CD8-positive, alpha-beta memory T cell (primary cell): ENCODE data around the gene NFIA. TPM values are rescaled to one million over a fixed set of nuclear protein-coding genes. Genes with fewer than 3 reads are reported as not detected.
A peak's percentile ranks its signal among the peaks of the same experiment; 100 is the strongest.

Experiments
- CTCF ChIA-PET: fragments of 350-600 bp; sonication (Branson Sonifier 250); formaldehyde crosslinking; loops from one replicate; lab custom pipeline; 2021; ENCODE audit warnings: antibody characterized with exemption; lab: Charles Lee
- POLR2A ChIA-PET: fragments of 350-600 bp; sonication (Branson Sonifier 250); formaldehyde crosslinking; loops from one replicate; lab custom pipeline; 2021; ENCODE audit warnings: antibody characterized with exemption; lab: Charles Lee
- DNase-seq, 5 donors: peaks; one replicate each; pipeline versions ENCODE4 v3.0.0 to v3.0.0-alpha.2; 2020 to 2022; ENCODE audit warnings: mixed read lengths in 1 of 5
- H3K27ac ChIP-seq: one replicate; pipeline ENCODE4 v1.7.0; 2013; ENCODE audit warnings: low read depth, mild to moderate bottlenecking, low read length, moderate library complexity
- H3K27me3 ChIP-seq: 2 replicates; pipeline ENCODE4 v1.7.0; 2013; ENCODE audit warnings: low read length, mild to moderate bottlenecking; ENCODE audit not compliant: insufficient read depth, poor library complexity, severe bottlenecking
- H3K36me3 ChIP-seq: 2 replicates; pipeline ENCODE4 v1.7.0; 2013; ENCODE audit warnings: mild to moderate bottlenecking, low read length, moderate library complexity; ENCODE audit not compliant: insufficient read depth
- H3K4me1 ChIP-seq: 2 replicates; pipeline ENCODE4 v1.7.0; 2013; ENCODE audit warnings: mild to moderate bottlenecking, low read length, moderate library complexity; ENCODE audit not compliant: insufficient read depth
- H3K4me3 ChIP-seq: 2 replicates; pipeline ENCODE4 v1.7.0; 2013; ENCODE audit warnings: mild to moderate bottlenecking, low read length
- H3K9me3 ChIP-seq: 2 replicates; pipeline ENCODE4 v1.7.0; 2013; ENCODE audit warnings: mild to moderate bottlenecking, low read length
- H3K27ac Mint-ChIP-seq, 8 donors: one replicate each; pipeline ENCODE4 v1.8.0; 2020 to 2021; ENCODE audit warnings: mixed read lengths in 8 of 8, mild to moderate bottlenecking in 6 of 8, inconsistent platforms in 3 of 8, moderate library complexity in 3 of 8
- H3K27me3 Mint-ChIP-seq, 2 donors: one replicate each; pipeline ENCODE4 v1.8.0; 2020 to 2021; ENCODE audit warnings: mixed read lengths in 2 of 2, mild to moderate bottlenecking in 1 of 2, moderate library complexity in 1 of 2
- H3K36me3 Mint-ChIP-seq, 3 donors: one replicate each; pipeline ENCODE4 v1.8.0; 2020 to 2021; ENCODE audit warnings: mixed read lengths in 3 of 3, inconsistent platforms in 1 of 3, mild to moderate bottlenecking in 1 of 3
- H3K4me1 Mint-ChIP-seq, 3 donors: one replicate each; pipeline ENCODE4 v1.8.0; 2020 to 2021; ENCODE audit warnings: mixed read lengths in 3 of 3, inconsistent platforms in 1 of 3, mild to moderate bottlenecking in 1 of 3
- H3K4me3 Mint-ChIP-seq, 7 donors: one replicate each; pipeline ENCODE4 v1.8.0; 2020 to 2021; ENCODE audit warnings: mixed read lengths in 7 of 7, mild to moderate bottlenecking in 6 of 7, moderate library complexity in 4 of 7, inconsistent platforms in 2 of 7
- H3K9me3 Mint-ChIP-seq, 5 donors: one replicate each; pipeline ENCODE4 v1.8.0; 2020 to 2022; ENCODE audit warnings: mixed read lengths in 5 of 5, mild to moderate bottlenecking in 3 of 5, moderate library complexity in 2 of 5, inconsistent platforms in 1 of 5
- polyA plus RNA-seq: library from polyadenylated mRNA; unstranded; fragments of 300-500 nt; fragmentation: Illumina TruSeq; gene quantifications from one replicate; pipeline ENCODE4 v1.2.3, GENCODE V29; 2021
- total RNA-seq, 2 experiments: library from RNA; stranded (reverse); gene quantifications; one replicate each; pipeline ENCODE4 v1.2.3, GENCODE V29; 2021

NFIA gene
- total and polyA plus RNA-seq, 3 experiments from 2014 or later = 6.1 to 9.9 (median 7.0) TPM

GRCh38 chr1:61100578-61100977, 18.2 kb downstream of the NFIA start:
- H3K27ac Mint-ChIP-seq = no peak overlapping the region
- no peak for DNase-seq
- Histone ChIP-seq H3K27ac (no peak overlapping the region), H3K4me1 (no peaks in the 10 kb centered on the region), H3K4me3 (no peak overlapping the region), H3K27me3 (no peaks in the 10 kb centered on the region), H3K36me3 (no peaks in the 10 kb centered on the region), H3K9me3 (no peaks in the 10 kb centered on the region)
- H3K27me3 Mint-ChIP-seq = no peaks in the 10 kb centered on the region
- H3K4me3 Mint-ChIP-seq = no peak overlapping the region
- POLR2A ChIA-PET = no interaction called here
- CTCF ChIA-PET = interaction anchor here (1.5 kb wide), 1 partner anchor 51 kb away, joined by 3 read pairs; no protein-coding TSS in a partner anchor
- peaks cover 4 to 39% (median 8%) of the 10 kb centered on the region in 3 donors for H3K4me1 Mint-ChIP-seq
- H3K9me3 Mint-ChIP-seq = no peaks in the 10 kb centered on the region
- peaks cover 0 to 1% (median 0%) of the 10 kb centered on the region in 3 donors for H3K36me3 Mint-ChIP-seq

GRCh38 chr1:61101536-61101935, 19.2 kb downstream of the NFIA start:
- H3K4me1 Mint-ChIP-seq = peaks cover 4 to 39% (median 8%) of the 10 kb centered on the region in 3 donors
- H3K4me3 Mint-ChIP-seq = peak overlapping the region in 1 of 7 donors; percentile 5
- Histone ChIP-seq H3K9me3 (no peaks in the 10 kb centered on the region), H3K4me3 (no peak overlapping the region), H3K36me3 (no peaks in the 10 kb centered on the region), H3K4me1 (no peaks in the 10 kb centered on the region), H3K27me3 (no peaks in the 10 kb centered on the region), H3K27ac (no peak overlapping the region)
- no peaks in the 10 kb centered on the region for H3K9me3 Mint-ChIP-seq
- DNase-seq = no peak
- CTCF ChIA-PET = no interaction called here
- H3K27ac Mint-ChIP-seq = no peak overlapping the region
- H3K36me3 Mint-ChIP-seq = peaks cover 0 to 1% (median 0%) of the 10 kb centered on the region in 3 donors
- no peaks in the 10 kb centered on the region for H3K27me3 Mint-ChIP-seq
- POLR2A ChIA-PET = interaction anchor here (0.6 kb wide), 1 partner anchor 121 kb away, joined by 6 read pairs; no protein-coding TSS in a partner anchor

- H3K4me3 ChIP-seq = no peak overlapping the region
- no peak for DNase-seq
- ChIA-PET CTCF (interaction anchor here (2.1 kb wide), 1 partner anchor 52 kb away, joined by 8 read pairs; no protein-coding TSS in a partner anchor), POLR2A (no interaction called here)
- H3K36me3 ChIP-seq = no peaks in the 10 kb centered on the region
- no peaks in the 10 kb centered on the region for H3K9me3 ChIP-seq
- H3K27me3 ChIP-seq = no peaks in the 10 kb centered on the region
- H3K4me1 ChIP-seq = no peaks in the 10 kb centered on the region
- no peak overlapping the region for H3K27ac ChIP-seq
- H3K27me3 Mint-ChIP-seq = peaks cover 0 to 1% of the 10 kb centered on the region in 2 donors
- peak overlapping the region in 1 of 7 donors; percentile 5 for H3K4me3 Mint-ChIP-seq
- H3K36me3 Mint-ChIP-seq = peaks cover 0 to 1% (median 0%) of the 10 kb centered on the region in 3 donors
- no peaks in the 10 kb centered on the region for H3K9me3 Mint-ChIP-seq
- peaks cover 4 to 39% (median 8%) of the 10 kb centered on the region in 3 donors for H3K4me1 Mint-ChIP-seq
- H3K27ac Mint-ChIP-seq = no peak overlapping the region
These were observed 19.7 kb downstream of the NFIA start for GRCh38 chr1:61102041-61102440.

GRCh38 chr1:61102621-61103020, 20.3 kb downstream of the NFIA start:
- Histone ChIP-seq H3K36me3 (no peaks in the 10 kb centered on the region), H3K4me1 (no peaks in the 10 kb centered on the region), H3K27ac (no peak overlapping the region), H3K9me3 (no peaks in the 10 kb centered on the region), H3K4me3 (no peak overlapping the region), H3K27me3 (no peaks in the 10 kb centered on the region)
- no peak overlapping the region for H3K4me3 Mint-ChIP-seq
- H3K4me1 Mint-ChIP-seq = peaks cover 4 to 35% (median 8%) of the 10 kb centered on the region in 3 donors
- ChIA-PET POLR2A (no interaction called here), CTCF (interaction anchor here (2.1 kb wide), 1 partner anchor 53 kb away, joined by 8 read pairs; no protein-coding TSS in a partner anchor)
- H3K27ac Mint-ChIP-seq = no peak overlapping the region
- no peak for DNase-seq
- peaks cover 0 to 1% of the 10 kb centered on the region in 2 donors for H3K27me3 Mint-ChIP-seq
- peaks cover 0 to 1% (median 0%) of the 10 kb centered on the region in 3 donors for H3K36me3 Mint-ChIP-seq
- peaks cover 0 to under 1% (median 0%) of the 10 kb centered on the region in 5 donors for H3K9me3 Mint-ChIP-seq

GRCh38 chr1:61104220-61104671, 21.9 kb downstream of the NFIA start:
- H3K36me3 Mint-ChIP-seq = peaks cover 0 to 3% (median 1%) of the 10 kb centered on the region in 3 donors
- no peaks in the 10 kb centered on the region for H3K9me3 ChIP-seq
- peaks cover 0 to 4% (median 0%) of the 10 kb centered on the region in 5 donors for H3K9me3 Mint-ChIP-seq
- no peaks in the 10 kb centered on the region for H3K36me3 ChIP-seq
- peaks cover 0 to 1% of the 10 kb centered on the region in 2 donors for H3K27me3 Mint-ChIP-seq
- no peak overlapping the region for H3K4me3 ChIP-seq
- no peaks in the 10 kb centered on the region for H3K27me3 ChIP-seq
- H3K27ac Mint-ChIP-seq = no peak overlapping the region
- no peak overlapping the region for H3K4me3 Mint-ChIP-seq
- H3K4me1 ChIP-seq = no peaks in the 10 kb centered on the region
- DNase-seq = no peak
- CTCF ChIA-PET = interaction anchor here (2.1 kb wide), 1 partner anchor 54 kb away, joined by 8 read pairs; no protein-coding TSS in a partner anchor
- H3K27ac ChIP-seq = no peak overlapping the region
- POLR2A ChIA-PET = interaction anchor here (0.6 kb wide), 1 partner anchor 747 kb away, joined by 8 read pairs; no protein-coding TSS in a partner anchor
- peaks cover 4 to 34% (median 8%) of the 10 kb centered on the region in 3 donors for H3K4me1 Mint-ChIP-seq

GRCh38 chr1:61107638-61108037, 25.3 kb downstream of the NFIA start:
- POLR2A ChIA-PET = no interaction called here
- H3K36me3 ChIP-seq = no peaks in the 10 kb centered on the region
- H3K4me1 ChIP-seq = no peaks in the 10 kb centered on the region
- CTCF ChIA-PET = no interaction called here
- H3K36me3 Mint-ChIP-seq = peaks cover 0 to 3% (median 1%) of the 10 kb centered on the region in 3 donors
- no peak overlapping the region for H3K4me3 ChIP-seq
- no peak overlapping the region for H3K27ac Mint-ChIP-seq
- H3K27me3 ChIP-seq = no peaks in the 10 kb centered on the region
- no peak overlapping the region for H3K4me3 Mint-ChIP-seq
- H3K9me3 Mint-ChIP-seq = peaks cover 0 to 4% (median 0%) of the 10 kb centered on the region in 5 donors
- no peaks in the 10 kb centered on the region for H3K9me3 ChIP-seq
- H3K27me3 Mint-ChIP-seq = peaks cover 0 to 3% of the 10 kb centered on the region in 2 donors
- H3K4me1 Mint-ChIP-seq = peaks cover 0 to 23% (median 0%) of the 10 kb centered on the region in 3 donors
- H3K27ac ChIP-seq = no peak overlapping the region
- DNase-seq = no peak

GRCh38 chr1:61109158-61109557, 26.8 kb downstream of the NFIA start:
- CTCF ChIA-PET = no interaction called here
- Histone ChIP-seq H3K36me3 (no peaks in the 10 kb centered on the region), H3K4me1 (no peaks in the 10 kb centered on the region), H3K9me3 (no peaks in the 10 kb centered on the region), H3K27me3 (no peaks in the 10 kb centered on the region), H3K27ac (no peak overlapping the region), H3K4me3 (no peak overlapping the region)
- Mint-ChIP-seq H3K27me3 (peaks cover 0 to 3% of the 10 kb centered on the region in 2 donors), H3K36me3 (peaks cover 1 to 8% (median 4%) of the 10 kb centered on the region in 3 donors), H3K4me3 (no peak overlapping the region), H3K27ac (no peak overlapping the region), H3K9me3 (peaks cover 0 to 4% (median 0%) of the 10 kb centered on the region in 5 donors), H3K4me1 (peaks cover 0 to 13% (median 0%) of the 10 kb centered on the region in 3 donors)
- POLR2A ChIA-PET = no interaction called here
- no peak for DNase-seq

- Histone ChIP-seq H3K4me1 (no peaks in the 10 kb centered on the region), H3K27me3 (no peaks in the 10 kb centered on the region), H3K27ac (no peak overlapping the region), H3K9me3 (no peaks in the 10 kb centered on the region), H3K4me3 (no peak overlapping the region), H3K36me3 (no peaks in the 10 kb centered on the region)
- H3K36me3 Mint-ChIP-seq = peaks cover 1 to 8% (median 4%) of the 10 kb centered on the region in 3 donors
- ChIA-PET CTCF (interaction anchor here (2.0 kb wide), 1 partner anchor 60 kb away, joined by 6 read pairs; no protein-coding TSS in a partner anchor), POLR2A (no interaction called here)
- no peak overlapping the region for H3K4me3 Mint-ChIP-seq
- DNase-seq = no peak
- H3K9me3 Mint-ChIP-seq = peaks cover 0 to 4% (median 1%) of the 10 kb centered on the region in 5 donors
- peaks cover 0 to 3% of the 10 kb centered on the region in 2 donors for H3K27me3 Mint-ChIP-seq
- H3K4me1 Mint-ChIP-seq = peaks cover 0 to 10% (median 0%) of the 10 kb centered on the region in 3 donors
- H3K27ac Mint-ChIP-seq = no peak overlapping the region
These were observed 27.5 kb downstream of the NFIA start for GRCh38 chr1:61109910-61110309.
